HG03432 (cell line): Measurements from ENCODE around the gene WASL.
"Not testable (repeated sequence)": the region's sequence is repeated elsewhere in the genome, so short reads cannot be mapped to it uniquely, and the experiment has no call there.

Experiments
- ATAC-seq: cut with Tn5 transposase; IDR thresholded peaks from one replicate; pipeline ENCODE4 v1.9.1; 2021; ENCODE audit warnings: mild to moderate bottlenecking, moderate library complexity; ENCODE audit not compliant: unreplicated experiment

The WASL gene

DNA sequence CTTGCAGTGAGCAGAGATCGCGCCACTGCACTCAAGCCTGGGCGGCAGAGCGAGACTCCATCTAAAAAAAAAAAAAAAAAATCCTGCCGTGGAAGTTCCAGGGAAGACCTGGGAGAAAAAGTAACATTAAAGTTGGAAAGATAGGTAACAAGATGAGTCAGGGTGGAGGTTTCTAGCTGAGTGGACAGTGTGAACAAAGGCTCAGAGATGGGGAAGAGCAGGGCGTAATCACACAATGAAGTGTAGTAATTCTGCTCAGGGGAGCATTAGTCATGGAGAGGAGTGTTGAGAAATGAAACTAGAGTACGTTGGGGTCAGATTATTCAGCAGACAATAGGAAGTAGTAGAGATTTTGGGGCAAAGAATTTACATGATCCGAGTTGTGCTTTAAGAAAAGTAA is 21.6 kb upstream of the WASL start:
- peak; percentile 98 for ATAC-seq

DNA sequence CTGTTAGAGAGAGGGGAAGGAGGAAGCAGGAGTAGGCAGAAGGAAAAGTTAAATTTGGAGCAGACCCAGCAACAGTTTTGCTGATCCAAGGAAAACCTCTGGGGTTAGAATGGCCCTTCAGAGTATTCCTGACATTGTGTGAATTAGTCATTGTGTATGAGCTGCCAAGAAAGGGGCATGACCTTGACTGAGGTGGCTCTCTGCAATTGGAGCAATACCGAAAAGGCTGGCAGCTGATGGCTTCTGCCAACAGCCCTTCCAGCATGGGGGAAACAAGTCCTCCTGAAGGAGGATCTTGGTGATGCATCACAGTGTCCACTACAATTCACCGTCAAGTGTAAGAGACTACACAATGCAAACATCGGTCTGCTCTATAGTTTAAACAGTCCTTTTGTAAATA is 20.6 kb upstream of the WASL start:
- ATAC-seq, result no peak

DNA sequence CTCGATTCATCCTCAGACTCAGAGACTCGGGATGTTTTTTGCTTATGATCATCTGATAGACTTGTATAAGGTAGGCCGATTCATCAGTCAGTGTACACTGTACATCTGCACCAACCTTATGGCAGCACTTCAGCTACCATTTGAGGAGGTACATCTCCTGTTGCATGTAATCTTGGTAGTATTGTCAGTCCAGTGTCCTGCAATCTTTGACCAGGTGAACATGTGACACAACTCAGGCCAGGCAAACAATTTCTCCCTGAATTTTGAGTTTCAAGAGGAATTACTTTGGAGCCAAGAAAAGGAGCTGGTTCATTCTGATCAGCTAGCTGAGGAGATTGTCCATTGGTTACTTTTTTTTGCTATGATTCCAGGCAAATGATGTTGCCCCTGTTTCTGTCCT is 19.7 kb upstream of the WASL start:
- no peak for ATAC-seq

- ATAC-seq, result no peak
Observed at GRCh38 chr7:123763191-123763661, 14.4 kb upstream of the WASL start.

DNA sequence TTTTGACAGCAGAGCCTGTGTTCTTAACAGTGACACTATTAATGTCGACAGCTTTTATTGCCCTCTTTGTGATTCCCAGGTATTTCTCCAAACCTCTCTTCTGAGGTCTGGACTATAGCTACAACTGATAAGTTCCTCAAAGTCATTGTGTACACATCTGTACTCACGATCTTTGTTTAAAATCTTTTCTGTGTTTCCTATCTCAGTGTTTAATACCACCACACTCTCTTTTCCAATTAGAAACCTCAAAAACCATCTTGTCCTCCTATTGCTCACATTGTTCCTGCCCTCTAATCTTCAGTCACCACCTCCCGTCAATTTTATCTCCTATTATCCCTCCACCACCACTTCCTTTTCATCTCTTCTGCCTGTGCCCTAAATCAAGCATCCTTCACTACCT is 12.9 kb upstream of the WASL start:
- ATAC-seq, result no peak

GRCh38 chr7:123757095-123757494 is 8.3 kb upstream of the WASL start:
- ATAC-seq, result no peak

DNA sequence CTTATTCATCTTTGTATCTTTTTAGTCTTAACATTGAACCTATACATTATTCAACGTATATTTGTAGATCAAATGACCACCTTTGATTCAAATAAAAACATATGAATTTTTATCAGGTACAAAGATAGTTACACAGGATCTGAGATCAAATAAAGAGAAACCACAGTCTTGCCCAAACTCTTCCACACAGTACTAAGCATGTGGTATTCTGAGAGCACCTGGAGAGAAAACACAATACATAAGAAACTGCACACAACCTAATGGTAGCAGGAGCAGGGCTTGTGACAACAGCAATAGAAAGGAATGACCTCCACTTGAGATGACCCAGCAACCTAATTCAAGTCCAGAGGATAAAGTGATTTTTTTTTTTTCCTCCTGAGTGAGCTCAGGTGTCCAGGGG is 6.5 kb upstream of the WASL start:
- no peak for ATAC-seq

GRCh38 chr7:123754271-123754871 is 5.6 kb upstream of the WASL start:
- ATAC-seq, result no peak

DNA sequence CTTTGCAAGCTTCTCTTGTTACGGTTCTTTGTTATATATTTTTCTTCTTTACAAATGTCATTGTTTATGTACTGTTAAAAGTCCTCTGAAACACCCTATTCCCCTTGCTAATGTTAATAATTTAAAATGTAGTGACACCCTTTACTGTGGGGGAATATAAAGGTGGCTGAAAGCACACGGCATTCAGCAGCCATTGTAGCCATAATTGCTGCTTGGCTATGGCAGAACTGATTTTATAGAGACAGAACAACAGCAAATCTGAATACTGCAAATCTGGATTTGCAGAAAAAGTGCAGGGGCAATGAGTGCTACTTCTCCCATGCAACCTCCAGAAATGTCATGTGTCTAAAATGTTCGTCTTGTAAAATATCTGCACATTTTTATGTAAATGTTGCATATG is 3.7 kb upstream of the WASL start:
- no peak for ATAC-seq

DNA sequence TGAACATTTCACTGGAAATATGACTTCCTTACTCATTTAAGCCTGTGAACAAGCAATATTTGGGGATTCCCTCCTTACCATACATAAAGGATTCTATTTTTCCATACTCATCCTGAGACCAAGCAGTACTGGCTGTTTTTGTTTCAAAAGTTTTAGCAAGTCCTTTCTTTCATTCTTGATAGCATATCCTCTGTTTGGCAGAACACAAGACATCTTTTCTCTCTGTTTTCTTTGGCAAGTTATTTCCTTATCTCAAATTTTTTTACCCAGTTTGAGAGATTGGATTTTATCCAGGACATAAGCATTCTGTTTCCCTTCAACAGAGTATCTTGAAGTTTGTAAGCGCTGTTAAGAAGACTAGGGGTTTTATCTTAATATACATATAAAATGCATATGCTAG is 3.0 kb upstream of the WASL start:
- no peak for ATAC-seq

GRCh38 chr7:123750389-123751230 is 1.8 kb upstream of the WASL start:
- no peak for ATAC-seq

GRCh38 chr7:123749537-123749857 is 694 bp upstream of the WASL start:
- peak; percentile 23 for ATAC-seq

DNA sequence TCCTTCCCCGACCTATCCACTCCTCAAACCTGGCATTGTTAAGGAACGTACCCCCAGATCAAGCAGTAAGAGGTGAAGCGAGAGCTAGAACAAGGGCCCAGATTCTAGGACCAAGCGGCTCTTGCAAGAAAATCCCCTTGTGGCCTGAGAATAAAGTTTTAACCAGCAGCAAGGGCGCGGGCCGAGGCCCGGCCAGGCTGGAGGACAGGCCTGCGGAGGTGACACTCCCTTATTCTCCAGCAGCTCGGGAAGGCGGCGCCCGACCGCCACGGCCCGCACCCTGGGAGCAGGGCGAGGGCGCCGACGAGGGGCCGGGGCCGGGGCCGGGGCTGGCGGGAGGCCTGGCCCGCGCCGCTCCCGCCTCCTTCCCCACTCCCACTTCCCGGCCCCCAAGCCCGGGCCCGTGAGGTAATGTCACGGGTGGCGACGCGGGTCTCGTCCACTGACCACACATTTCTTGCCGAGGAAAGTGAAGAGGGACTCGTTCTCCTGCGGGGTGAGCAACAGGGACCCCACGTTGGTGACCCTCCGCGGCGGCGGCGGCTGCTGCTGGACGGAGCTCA is 551 bp downstream of the WASL start:
- peak; percentile 19 for ATAC-seq

GRCh38 chr7:123747620-123748141 is 1.1 kb downstream of the WASL start:
- ATAC-seq, result peak; percentile 9

- ATAC-seq, result no peak
Observed at GRCh38 chr7:123746931-123747488, 1.8 kb downstream of the WASL start.

GRCh38 chr7:123746055-123746454 is 2.7 kb downstream of the WASL start:
- ATAC-seq, result no peak

GRCh38 chr7:123745437-123745836 is 3.4 kb downstream of the WASL start:
- ATAC-seq, result no peak

GRCh38 chr7:123744416-123744815 is 4.4 kb downstream of the WASL start:
- ATAC-seq, result no peak

GRCh38 chr7:123741940-123742339 is 6.9 kb downstream of the WASL start:
- no peak for ATAC-seq

DNA sequence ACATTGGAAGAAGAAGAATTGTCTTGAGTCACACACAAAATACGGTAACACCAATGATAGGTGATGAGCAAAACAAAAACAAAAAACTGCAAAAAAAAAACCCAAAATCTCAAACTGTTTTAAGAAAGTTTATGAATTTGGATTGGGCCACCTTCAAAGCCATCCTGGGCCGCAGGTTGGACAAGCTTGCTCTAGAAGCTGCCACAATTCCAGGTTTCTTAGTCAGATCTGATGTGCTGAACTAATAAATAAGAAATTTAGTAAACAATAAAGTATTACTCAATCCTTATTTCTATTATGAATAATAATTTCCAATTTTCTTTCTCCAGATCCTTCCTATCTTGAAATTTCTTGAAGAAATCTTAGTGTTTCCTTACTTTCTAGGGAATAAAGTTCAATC is 10.0 kb downstream of the WASL start:
- no peak for ATAC-seq

GRCh38 chr7:123738356-123738755 is 10.4 kb downstream of the WASL start:
- no peak for ATAC-seq

DNA sequence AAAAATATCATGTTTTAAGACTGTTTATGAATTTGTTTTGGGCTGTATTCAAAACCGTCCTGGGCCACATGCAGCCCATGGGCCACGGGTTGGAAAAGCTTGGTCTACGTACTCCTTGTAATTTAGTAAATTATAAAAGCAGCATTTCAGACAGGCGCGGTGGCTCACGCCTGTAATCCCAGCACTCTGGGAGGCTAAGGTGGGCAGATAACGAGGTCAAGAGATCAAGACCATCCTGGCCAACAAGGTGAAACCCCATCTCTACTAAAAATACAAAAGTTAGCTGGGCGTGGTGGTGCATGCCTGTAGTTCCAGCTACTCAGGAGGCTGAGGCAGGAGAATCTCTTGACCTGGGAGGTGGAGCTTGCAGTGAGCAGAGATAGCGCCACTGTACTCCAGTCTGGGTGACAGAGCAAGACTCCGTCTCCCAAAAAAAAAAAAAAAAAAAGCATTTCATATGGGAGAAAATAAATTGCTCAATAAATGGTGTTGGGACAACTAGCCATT is 11.6 kb downstream of the WASL start:
- not testable (repeated sequence) for ATAC-seq
